DMS114 treated with DMSO at 0.1 percent for 48 hours (cell line): ENCODE data around the gene PHEX.

ENCODE experiments used
- DNase-seq: peaks from one replicate; lab custom pipeline; 2025; ENCODE audit not compliant: unreplicated experiment; lab: John Stamatoyannopoulos, UW

Gene PHEX

DNA sequence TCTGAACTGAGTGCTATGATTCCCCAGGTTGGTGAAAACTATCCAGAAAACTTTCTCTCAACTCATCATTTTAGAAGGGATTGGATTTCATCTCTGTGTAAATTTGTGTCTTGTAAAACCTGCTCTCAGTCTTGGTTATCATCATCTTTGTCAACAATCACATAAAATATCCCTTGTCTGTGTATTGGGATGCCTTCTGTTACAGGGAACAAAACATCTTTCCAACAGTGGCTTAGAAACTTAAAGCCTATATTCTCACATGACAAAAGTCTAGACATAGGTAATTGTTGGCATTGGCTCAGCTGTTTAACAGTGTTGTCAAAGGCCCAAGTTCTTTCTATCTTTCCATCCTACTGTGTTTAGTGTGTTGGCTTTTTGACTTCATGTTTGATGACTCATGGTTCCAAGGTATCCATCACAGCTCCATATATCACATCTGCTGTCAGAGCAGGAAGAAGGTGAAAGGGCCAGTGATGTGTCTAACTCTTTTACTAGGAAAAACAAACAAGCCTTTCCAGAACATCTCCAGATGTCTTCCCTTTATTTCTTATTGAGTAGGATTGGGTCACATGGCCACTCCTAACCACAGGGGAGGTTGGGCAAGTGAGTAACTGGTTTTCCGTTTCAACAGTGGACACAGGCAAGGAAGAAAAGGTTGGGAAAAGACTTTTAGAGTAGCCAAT lies 65.0 kb downstream of the PHEX start:
- no peak for DNase-seq

DNA sequence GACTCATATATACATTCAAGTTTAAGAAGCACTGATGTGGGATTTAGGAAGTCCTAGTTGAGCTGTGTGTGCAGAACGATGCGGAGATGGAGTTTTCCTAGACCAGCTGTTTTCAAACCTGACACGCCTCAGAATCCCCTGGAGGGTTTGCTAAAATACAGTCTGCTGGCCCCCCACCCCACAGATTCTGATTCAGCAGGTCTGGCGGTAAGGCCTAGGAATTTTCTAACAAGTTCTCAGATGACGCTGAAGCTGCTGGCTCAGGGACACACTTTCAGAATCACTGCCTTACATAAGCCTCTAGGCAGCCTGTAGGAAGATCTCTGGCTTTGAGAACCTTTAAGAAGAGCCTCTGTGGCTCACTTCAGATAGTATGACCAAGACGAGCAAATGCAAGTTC lies 73.1 kb downstream of the PHEX start:
- no peak for DNase-seq

DNA sequence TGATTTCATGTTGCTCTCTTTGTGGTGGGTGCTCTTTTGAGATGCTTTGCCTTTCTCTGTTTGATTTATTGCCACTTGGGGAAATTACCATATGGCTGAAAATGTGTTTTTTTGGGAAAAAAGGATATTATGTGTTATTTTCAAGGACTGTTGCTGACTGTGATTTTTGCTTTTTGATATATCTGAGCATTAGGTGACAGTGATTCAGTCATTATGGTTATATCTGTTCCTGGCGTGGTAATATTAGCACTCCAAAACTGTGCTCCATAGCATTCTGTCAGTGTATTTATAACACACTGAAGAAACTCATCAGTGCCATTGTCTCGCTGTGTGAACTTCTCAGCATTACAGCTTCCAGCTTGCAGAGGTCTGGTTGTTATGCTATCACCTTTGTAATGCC lies 73.8 kb downstream of the PHEX start:
- no peak for DNase-seq

DNA sequence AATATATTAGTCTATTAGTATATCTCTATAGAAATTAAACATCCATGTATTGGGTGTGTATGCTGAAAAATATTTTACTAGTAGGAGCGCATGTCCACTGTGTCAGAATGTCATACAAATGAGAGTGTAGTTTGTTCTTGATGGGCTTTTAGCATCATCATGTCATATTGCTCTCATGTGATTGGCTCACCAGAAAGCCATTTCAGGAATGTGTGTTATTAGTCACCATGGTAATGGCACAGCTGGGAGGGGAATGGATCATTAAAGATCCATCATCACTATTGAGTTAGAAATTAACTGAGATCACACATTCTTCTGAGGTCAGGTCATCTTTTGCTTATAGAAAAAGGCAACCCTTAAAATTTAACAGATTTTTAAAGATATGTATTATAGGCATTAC lies 77.3 kb downstream of the PHEX start:
- no peak for DNase-seq

DNA sequence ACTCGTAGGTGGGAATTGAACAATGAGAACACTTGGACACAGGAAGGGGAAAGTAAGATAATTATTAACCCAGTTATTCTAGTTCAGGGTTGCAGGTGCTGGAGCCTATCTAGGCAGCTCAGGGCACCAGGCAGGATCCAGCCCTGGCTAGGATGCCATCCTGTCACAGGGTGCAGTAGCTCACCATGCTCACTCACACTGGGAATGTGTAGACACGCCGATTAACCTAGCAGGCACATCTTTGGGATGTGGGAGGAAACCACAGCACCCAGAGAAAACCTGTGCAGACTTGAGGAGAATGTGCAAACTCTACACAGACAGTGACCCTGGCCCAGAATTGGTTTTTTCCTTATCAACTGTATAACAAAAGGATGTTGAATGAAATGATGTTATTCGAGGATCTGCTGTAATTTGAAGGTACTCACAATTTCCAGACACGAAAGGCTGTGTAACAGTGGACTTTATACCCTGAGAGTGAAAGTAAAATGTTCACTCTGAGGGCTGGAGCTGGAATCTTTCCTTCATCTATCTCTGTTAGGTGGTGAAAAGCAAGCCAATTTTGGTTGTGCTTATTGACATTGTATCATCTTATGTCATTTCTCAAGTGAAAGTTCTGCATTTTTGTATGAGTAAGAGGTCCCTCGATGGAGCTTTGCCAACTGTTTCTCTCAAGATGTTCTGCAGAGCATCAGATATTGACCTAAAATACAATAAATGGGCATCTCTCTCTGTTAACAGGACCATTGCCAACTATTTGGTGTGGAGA lies 78.8 kb downstream of the PHEX start:
- no peak for DNase-seq

DNA sequence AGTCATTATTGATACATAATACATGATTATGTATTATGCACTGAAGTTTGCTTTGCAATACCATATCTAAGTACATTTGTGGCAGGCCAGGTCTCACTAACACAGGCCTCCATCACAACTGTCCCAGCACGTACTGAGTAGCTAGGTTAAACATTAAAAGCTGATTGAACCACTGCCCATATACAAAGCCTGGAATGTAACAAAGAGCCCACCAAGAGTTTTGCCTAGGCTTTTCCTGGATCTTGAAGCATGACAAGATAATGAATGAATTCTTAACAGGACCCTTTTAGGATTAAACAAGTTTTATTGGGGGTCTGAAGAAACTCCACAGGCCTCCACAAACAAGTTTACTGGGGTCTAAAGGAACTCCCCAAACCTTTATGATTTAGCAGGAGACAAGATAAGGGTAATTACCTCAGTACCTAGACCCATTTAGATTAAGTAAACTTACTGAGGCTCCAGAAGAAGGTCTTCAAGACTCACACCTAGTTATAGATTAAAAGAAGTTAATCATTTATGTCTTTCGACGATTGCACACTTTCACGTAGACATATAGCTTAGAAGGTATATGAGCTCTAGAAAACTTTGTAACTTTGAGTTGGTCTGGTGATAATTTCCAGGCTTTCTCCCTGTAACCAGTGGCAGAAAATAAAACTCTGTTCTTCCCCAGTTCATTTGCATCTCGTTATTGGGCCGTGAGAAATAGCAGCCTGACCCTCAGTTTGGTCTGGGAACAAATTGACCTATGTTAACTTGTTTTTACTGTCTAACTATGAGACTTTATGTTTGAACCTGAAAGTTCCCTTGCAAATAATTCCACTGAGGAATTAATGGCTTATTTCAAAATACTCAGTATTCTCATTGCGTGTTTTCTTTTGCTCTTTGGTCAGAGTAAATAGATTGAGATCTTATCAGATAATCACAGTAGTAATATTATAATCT lies 84.8 kb downstream of the PHEX start:
- DNase-seq = no peak

DNA sequence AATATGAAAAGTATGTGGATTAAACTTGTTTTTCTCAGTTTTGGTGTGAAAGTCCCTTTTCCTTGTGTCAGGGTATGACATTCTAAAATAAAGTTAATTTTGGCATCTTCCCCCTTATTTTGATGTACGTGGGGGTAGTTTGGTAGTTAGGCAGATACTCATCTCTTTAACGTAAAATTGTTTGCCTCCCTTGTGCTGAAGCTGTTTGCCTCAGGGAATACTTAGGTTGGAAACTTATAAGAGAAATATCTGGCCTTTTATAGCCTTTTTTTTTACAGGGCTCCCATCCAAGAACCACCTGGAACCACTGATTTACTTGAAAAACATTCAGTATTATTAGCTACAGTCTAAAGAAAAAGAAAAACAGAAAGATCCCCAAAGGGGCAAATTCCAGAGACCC lies 85.5 kb downstream of the PHEX start:
- no peak for DNase-seq

DNA sequence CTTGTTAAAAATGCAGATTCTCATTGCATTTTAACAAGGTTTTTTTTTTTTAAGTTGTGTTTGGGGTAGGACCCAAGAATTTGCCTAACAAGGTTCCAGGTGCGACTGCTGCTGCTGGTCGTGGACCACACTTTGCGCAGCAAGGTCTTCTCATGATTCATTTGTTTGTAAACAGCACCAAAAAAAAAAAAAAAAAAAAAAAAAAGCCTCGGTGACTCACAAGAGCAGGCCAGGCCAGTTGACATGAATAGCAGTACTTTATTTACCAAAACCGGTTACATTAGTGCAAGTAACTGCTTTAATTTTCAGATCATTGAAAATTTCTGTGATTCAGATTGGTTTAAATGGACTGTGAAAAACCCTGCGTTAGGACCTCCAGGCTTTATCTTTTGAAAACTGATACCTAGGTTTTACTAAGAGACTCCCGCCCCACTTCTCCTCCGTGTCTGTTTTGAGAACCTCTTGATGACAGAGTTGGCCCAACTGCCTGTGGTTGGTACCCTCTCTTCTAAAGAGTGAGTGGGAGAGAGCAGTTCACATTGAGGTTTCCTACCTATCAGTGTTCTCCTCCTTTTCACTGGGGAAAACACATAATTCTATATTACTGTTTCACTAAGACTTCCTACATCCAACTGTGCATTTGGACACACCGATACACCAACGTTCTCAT lies 86.2 kb downstream of the PHEX start:
- DNase-seq = no peak

DNA sequence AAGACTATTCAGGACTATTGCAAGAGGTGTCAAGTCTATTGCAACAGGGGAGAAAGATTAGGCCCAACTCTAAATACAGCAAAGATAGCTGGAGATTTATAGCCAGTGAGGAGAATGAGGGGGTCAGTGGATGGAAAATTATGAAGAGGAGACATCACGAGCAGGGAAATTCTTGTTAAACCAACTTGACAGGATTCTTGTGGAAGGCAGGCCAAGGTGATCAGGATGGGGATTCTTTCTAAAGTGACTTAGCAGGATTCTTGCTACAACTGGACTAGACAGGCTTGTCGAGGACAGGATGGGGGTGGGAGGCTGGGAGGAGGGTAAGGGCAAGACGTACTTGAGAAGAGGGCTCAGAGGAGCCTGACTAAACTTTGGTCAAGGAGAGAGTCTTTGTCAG lies 89.0 kb downstream of the PHEX start:
- no peak for DNase-seq

DNA sequence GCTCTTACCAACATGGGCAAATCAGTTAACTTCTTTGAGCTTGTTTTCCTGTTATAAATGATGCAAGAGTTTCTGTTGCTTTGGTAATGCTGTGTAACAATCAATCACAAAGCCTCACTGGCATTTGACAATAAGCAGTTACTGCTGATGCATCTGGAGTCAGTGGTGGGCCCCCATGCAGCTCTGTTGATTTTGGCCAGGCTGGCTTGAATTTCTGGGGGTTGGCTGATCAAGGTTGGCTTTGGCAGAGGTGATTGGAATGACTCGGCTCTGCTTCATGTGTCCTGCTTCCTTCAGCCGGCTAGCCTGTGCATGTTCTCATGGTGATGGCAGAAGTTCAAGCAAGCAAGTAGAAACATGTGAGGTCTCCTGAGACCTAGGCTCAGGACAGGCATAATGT lies 90.4 kb downstream of the PHEX start:
- no peak for DNase-seq

DNA sequence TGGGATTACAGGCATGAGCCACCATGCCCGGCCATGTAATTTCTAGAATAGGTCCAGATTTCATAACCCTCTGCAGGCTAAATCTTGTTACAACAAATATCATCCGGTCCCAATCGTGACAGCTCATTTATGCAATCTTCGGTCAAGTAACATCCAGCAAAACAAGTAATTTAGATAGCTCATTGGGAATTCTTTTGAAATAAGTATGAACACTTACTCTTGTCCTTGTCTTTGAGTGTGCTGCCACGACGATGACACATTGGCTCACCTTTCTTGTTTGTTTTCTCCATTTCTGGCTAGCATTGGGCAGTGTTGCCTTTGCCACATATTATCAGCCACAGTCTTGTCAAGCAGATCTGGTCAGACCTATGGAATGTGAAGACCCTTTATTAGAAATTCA lies 92.0 kb downstream of the PHEX start:
- DNase-seq = no peak

DNA sequence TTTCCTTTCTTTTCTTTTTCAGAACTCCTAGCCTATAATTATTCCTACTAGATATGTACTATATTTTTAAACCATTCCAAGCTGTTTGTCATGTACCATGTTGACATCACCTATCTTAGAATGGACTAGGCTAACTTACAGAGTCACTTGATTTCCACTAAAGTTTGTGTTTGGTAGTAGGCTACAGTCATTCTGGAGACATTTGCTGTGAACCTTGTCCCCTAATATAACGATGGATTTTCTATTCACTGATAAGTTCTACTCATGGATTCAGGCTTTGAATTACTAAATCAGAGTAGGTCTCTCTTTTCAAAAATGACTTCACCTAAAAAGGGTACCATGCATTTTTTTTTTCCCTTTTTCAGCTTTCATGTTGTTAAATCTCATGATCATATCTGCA lies 93.4 kb downstream of the PHEX start:
- no peak for DNase-seq

DNA sequence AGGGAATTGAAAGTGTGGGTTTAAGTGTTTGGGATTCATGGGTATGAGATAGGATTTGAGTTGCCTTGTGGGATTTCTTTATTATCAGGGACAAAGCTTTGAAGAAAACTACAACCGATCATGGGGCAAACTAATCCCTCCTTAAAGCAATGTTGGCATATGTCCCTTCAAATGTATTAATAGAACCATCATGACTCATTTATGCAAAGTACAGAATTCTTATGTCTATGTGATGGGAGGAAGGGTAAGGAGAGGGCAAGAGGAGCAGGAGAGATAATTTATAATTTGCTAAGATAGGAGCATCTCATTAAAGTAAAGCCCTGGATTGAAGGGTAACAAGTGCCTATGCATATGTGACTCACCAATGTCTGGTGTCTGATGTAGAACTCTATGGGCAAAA lies 94.2 kb downstream of the PHEX start:
- DNase-seq = no peak

DNA sequence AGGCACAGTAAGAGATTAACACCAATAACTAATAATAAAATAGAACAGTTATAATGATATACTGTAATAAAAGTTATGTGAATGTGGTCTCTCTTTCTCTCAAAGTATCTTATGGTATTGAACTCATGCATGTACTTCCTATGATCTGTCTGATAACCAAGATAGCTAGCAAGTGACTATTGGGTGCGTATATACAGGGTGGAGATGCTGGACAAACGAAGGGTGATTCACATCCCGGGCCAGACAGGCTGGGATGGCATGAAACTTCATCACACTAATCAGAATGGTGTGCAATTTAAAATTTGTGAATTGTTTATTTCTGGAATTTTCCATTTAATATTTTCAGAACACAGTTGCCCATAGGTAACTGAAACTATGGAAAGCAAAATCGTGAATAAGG lies 96.8 kb downstream of the PHEX start:
- no peak for DNase-seq

DNA sequence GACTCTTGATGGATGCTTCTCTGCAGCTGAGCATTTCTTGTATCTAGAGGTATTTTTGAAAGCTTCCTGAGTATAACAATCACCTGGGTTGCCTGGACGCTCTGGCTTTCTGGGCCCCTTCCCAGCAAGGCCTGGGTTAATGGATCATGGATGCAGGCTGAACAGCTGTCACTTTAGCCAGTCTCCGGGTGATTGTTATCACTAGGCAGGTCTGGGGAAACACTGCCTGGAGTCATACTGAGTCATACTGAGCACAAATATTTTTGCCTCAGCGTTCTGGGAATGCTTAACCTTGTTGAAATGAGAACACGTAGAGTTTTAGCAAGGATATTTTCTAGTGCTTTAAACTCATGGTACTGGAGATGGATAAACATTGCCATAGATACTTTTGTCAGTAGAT lies 102.6 kb downstream of the PHEX start:
- no peak for DNase-seq

DNA sequence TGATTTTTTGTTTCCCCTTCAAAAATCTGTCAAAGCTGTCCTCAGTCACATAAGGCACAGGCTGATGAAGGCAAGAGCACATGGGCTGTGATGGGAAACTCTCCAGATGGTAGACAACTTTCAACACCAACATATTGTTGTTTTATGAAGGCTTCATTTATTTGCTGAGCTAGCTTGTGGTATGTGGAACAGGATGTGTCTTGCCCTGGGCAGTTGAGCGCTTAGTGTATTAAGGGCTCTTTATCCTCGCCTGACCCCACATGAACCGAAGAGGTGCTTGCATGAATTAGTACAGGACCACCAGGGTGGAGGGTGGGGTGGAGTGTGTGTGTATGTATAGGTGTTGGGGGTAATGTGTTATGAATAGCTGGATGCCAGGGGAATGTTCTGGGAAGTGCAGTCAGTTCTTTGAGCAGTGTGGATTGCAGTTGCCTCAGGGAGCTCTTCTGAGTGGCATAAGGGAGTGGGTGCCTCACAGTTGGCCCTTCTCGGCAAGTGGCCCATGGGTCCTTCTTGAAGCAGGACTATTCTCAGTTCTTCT lies 103.1 kb downstream of the PHEX start:
- DNase-seq = no peak

DNA sequence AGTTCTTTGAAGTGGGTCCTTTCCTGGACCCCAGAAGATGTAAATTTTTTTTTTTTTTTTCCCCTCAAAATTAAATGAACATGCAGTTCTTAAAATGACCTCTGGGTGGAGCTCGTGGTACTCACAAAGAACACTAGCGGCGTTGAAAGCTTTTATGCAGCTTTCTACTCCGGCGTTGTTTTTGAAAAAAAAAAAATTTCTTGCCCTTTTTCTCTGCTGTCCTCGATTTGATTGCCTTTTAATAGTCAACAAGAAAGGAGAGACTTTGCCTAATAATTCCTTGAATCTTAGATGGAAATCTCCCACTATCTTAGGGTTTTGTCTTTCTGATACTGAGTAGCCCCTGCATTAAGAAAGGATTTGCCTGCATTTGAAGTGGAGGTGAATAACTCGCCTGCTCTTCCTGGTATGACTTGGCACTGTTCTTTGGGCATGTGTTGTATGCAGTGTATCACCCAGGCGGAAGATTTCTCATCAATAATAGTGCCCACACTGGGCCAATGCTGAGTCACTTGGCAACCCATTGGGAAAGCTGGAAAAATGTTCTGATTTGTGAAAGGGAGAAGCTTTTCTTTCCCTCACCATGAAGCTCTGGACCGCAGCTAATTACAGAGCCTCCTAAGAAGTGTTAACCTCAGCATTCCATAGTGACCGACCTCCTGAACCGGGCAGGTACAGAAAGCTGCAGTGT lies 104.0 kb downstream of the PHEX start:
- peak; percentile 26 for DNase-seq

DNA sequence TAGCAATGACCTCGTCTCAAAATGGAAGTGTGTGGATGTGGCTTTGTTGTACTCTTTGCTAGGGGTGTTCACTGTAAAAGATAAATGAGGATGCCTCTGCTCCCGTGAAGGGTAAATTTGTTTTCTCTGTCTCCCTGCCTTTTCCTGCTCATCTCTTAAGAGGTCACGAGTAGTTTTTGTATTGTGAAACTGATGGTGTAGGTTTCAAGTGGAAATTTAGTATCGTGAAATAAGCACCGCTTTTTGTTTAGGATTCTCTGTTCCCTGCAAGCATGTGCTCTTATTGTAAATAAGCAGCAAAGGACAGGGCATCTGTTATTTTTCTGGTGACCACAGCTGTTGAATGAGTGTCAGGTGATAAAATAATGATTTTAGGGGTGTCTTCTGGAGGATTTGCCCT lies 104.6 kb downstream of the PHEX start:
- DNase-seq = no peak

DNA sequence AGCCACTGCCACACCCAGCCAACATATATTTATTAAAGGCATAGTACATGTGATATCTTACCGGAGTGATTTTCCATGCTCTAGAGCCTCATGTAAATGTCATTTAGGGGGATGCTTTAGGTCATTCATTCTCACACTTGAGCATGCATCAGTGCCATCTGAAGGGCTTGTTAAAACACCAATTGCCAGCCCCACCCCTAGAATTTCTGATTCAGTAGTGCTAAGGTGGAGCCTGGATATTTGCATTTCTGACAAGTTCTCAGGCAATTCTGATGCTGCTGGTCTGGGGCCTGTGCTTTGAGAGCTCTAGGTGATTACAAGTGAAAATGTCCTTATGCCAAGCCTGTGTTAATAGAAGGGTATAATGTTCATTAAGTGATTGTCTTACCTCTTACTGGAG lies 107.7 kb downstream of the PHEX start:
- no peak for DNase-seq

DNA sequence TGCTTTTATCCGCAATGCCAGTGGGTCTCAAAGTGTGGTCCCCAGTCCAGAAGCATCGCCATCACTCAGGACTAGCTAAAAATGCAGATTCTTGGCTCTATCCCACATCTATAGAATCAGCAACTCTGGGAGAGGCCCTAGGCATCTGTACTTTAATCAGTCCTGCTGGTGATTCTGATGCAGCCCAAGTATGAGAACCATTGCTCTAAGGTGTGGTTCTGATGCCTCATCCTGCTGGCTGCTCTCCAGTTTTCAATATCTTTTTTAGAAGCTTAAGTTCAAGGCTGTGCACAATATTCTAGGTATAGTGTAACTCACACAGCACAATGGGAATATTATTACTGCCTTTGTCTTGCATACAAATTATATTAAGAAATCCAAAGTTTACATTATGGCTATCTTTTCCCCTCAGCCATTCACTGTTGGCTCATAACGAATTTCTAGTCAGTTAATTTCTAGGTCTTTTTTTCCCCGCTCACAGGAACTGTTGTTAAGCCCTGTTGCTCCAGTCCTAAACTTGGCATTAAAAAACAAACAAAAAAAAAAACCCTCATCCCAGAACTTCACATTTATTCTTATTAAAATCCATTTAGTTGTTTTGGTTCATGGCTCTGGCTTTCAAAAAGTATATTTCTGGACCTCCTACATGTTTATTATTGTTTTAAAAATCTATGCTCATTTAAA lies 109.1 kb downstream of the PHEX start:
- DNase-seq = no peak
